Mesenchymal stem cell (in vitro differentiated cells and primary cell): Measurements from ENCODE around the gene ADAP1.

Source experiments
- DNase-seq: peaks from one replicate; pipeline ENCODE4 v3.0.0-alpha.2; 2013
- H2AFZ ChIP-seq: one replicate; pipeline ENCODE4 v1.6.1; 2013; ENCODE audit warnings: low read depth, mild to moderate bottlenecking, control low read depth, inconsistent platforms, low read length, moderate library complexity
- H2AK5ac ChIP-seq: 2 replicates; pipeline ENCODE4 v1.6.1; 2013; ENCODE audit warnings: low read length, moderate library complexity, mild to moderate bottlenecking, inconsistent platforms; ENCODE audit not compliant: severe bottlenecking
- H2BK120ac ChIP-seq: one replicate; pipeline ENCODE4 v1.6.1; 2013; ENCODE audit warnings: low read depth, mild to moderate bottlenecking, inconsistent platforms, low read length, moderate library complexity
- H2BK12ac ChIP-seq, 2 experiments: one replicate each; pipeline ENCODE4 v1.6.1; 2013; ENCODE audit warnings: inconsistent platforms in 2 of 2, low read length in 2 of 2, mild to moderate bottlenecking in 2 of 2, moderate library complexity in 2 of 2, control low read depth in 1 of 2
- H2BK15ac ChIP-seq: one replicate; pipeline ENCODE4 v1.6.1; 2013; ENCODE audit warnings: mild to moderate bottlenecking, low read depth, inconsistent platforms; ENCODE audit not compliant: poor library complexity, severe bottlenecking
- H2BK5ac ChIP-seq: 2 replicates; pipeline ENCODE4 v1.6.1; 2013; ENCODE audit warnings: low read depth, mild to moderate bottlenecking, low read length, control low read depth, inconsistent platforms; ENCODE audit not compliant: poor library complexity, severe bottlenecking
- H3K14ac ChIP-seq, 2 experiments: one replicate each; pipeline ENCODE4 v1.6.1; 2013; ENCODE audit warnings: inconsistent platforms in 2 of 2, low read length in 2 of 2, control low read depth in 1 of 2, mild to moderate bottlenecking in 1 of 2, moderate library complexity in 1 of 2
- H3K18ac ChIP-seq, 2 experiments: one replicate each; pipeline ENCODE4 v1.6.1; 2013; ENCODE audit warnings: inconsistent platforms in 2 of 2, low read length in 2 of 2, control low read depth in 1 of 2, low read depth in 1 of 2, mild to moderate bottlenecking in 1 of 2
- H3K23ac ChIP-seq, 2 experiments: one replicate each; pipeline ENCODE4 v1.6.1; 2013; ENCODE audit warnings: inconsistent platforms in 2 of 2, low read length in 2 of 2, mild to moderate bottlenecking in 2 of 2, moderate library complexity in 2 of 2, control low read depth in 1 of 2
- H3K27ac ChIP-seq: 2 replicates; pipeline ENCODE4 v1.5.1; 2013; ENCODE audit warnings: mild to moderate bottlenecking, moderate library complexity, low read length, control low read depth, inconsistent platforms; ENCODE audit not compliant: poor library complexity, severe bottlenecking
- H3K27me3 ChIP-seq, 2 experiments: 2 replicates each; pipeline versions ENCODE4 v1.6.1 to v1.7.0; 2013; ENCODE audit warnings: low read length in 2 of 2, mild to moderate bottlenecking in 2 of 2, moderate library complexity in 2 of 2, control low read depth in 1 of 2, inconsistent platforms in 1 of 2; ENCODE audit not compliant: control insufficient read depth in 1 of 2, insufficient read depth in 1 of 2
- H3K36me3 ChIP-seq, 2 experiments: 2 replicates each; pipeline versions ENCODE4 v1.6.1 to v1.7.0; 2013; ENCODE audit warnings: low read length in 2 of 2, control low read depth in 1 of 2, inconsistent platforms in 1 of 2, low read depth in 1 of 2, mild to moderate bottlenecking in 1 of 2; ENCODE audit not compliant: insufficient read depth in 2 of 2, control insufficient read depth in 1 of 2
- H3K4ac ChIP-seq, 2 experiments: one replicate each; pipeline ENCODE4 v1.6.1; 2013; ENCODE audit warnings: inconsistent platforms in 2 of 2, low read length in 2 of 2, mild to moderate bottlenecking in 2 of 2, moderate library complexity in 2 of 2, control low read depth in 1 of 2, low read depth in 1 of 2
- H3K4me1 ChIP-seq: 2 replicates; pipeline ENCODE4 v1.6.1; 2013; ENCODE audit warnings: low read depth, low read length, control low read depth; ENCODE audit not compliant: control insufficient read depth, insufficient read depth
- H3K4me2 ChIP-seq: 2 replicates; pipeline ENCODE4 v1.6.1; 2013; ENCODE audit warnings: low read length, mild to moderate bottlenecking, inconsistent platforms; ENCODE audit not compliant: poor library complexity, severe bottlenecking
- H3K4me3 ChIP-seq, 2 experiments: 2 replicates each; pipeline versions ENCODE4 v1.5.1 to v1.7.0; 2013; ENCODE audit warnings: low read length in 2 of 2, mild to moderate bottlenecking in 2 of 2, control low read depth in 1 of 2, low read depth in 1 of 2; ENCODE audit not compliant: insufficient read depth in 1 of 2
- H3K79me1 ChIP-seq: replicated peaks from 2 replicates; pipeline ENCODE4 v1.6.1; 2013; ENCODE audit warnings: mild to moderate bottlenecking, control low read depth, low read length, inconsistent platforms; ENCODE audit not compliant: poor library complexity, severe bottlenecking
- H3K9ac ChIP-seq: 2 replicates; pipeline ENCODE4 v1.7.0; 2013; ENCODE audit warnings: mild to moderate bottlenecking, low read length, moderate library complexity
- H3K9me3 ChIP-seq: 2 replicates; pipeline ENCODE4 v1.7.0; 2013; ENCODE audit warnings: mild to moderate bottlenecking, low read length; ENCODE audit not compliant: control insufficient read depth
- H4K8ac ChIP-seq: one replicate; pipeline ENCODE4 v1.6.1; 2013; ENCODE audit warnings: inconsistent platforms, mild to moderate bottlenecking, low read length, moderate library complexity
- H4K91ac ChIP-seq: one replicate; pipeline ENCODE4 v1.6.1; 2013; ENCODE audit warnings: mild to moderate bottlenecking, low read length, inconsistent platforms
- WGBS: methylation state at CpG from one replicate; pipeline ENCODE4 v1.1.7; 2013; ENCODE audit warnings: mixed read lengths; 5-methylcytosine and 5-hydroxymethylcytosine counted together

Gene ADAP1

DNA sequence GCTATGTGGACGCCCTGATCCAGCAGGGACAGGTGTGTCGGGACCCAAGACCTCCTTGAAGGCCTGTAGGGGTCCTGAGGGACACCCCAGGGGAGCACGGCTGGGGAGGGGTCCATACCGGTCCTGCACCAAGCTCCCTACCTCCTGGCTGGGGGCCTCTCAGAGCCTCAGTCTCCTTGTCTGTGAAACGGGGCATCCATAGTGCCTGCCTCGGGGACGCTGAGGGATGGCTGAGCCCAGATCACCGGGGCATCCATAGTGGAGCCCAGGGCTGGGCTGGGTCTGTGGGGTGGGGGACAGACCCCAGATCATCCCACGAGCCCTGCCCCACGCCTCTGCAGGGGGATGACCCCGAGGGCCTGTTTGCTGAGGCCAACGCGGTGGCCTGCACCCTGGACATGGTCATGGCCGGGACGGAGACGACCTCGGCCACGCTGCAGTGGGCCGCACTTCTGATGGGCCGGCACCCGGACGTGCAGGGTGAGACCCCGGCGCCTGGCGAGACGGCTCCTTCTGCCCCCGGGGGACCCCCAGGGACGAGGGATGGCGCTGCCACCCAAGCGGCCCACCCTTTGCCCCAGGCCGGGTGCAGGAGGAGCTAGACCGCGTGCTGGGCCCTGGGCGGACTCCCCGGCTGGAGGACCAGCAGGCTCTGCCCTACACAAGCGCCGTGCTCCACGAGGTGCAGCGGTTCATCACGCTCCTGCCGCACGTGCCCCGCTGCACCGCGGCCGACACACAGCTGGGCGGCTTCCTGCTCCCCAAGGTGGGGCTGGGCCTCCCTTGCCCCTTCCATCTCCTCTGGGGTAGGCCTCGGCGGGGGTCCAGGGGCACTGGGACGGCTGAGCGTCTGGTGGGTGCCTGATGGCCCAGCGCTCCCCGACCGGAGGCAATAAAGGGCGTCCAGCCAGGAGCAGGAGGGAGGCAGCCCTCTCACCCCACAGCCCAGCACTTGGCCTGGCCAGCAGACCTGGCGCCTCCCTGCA is 32.6 kb upstream of the ADAP1 start:
- no peak overlapping the region for H4K8ac ChIP-seq
- H2AK5ac ChIP-seq = peak overlapping the region; percentile 47
- H2BK15ac ChIP-seq = no peak overlapping the region
- no peak for DNase-seq
- no peaks in the 10 kb centered on the region for H3K79me1 ChIP-seq
- H3K4me3 ChIP-seq = no peak overlapping the region
- H3K27ac ChIP-seq = no peak overlapping the region
- no peak overlapping the region for H3K18ac ChIP-seq
- no peak overlapping the region for H3K23ac ChIP-seq
- H4K91ac ChIP-seq = no peak overlapping the region
- no peak overlapping the region for H3K4me2 ChIP-seq
- H2AFZ ChIP-seq = no peak overlapping the region
- H3K14ac ChIP-seq = no peak overlapping the region
- H2BK12ac ChIP-seq = no peak overlapping the region
- H2BK120ac ChIP-seq = no peak overlapping the region
- H3K4ac ChIP-seq = no peak overlapping the region
- H3K4me1 ChIP-seq = peaks cover 53% of the 10 kb centered on the region
- no peak overlapping the region for H2BK5ac ChIP-seq
- peaks cover 0 to 68% of the 10 kb centered on the region in 2 experiments for H3K27me3 ChIP-seq
- no peaks in the 10 kb centered on the region for H3K9me3 ChIP-seq
- no peak overlapping the region for H3K9ac ChIP-seq
- no peaks in the 10 kb centered on the region for H3K36me3 ChIP-seq
- 92% methylated on average over 56 of the region's 56 CpGs for WGBS

DNA sequence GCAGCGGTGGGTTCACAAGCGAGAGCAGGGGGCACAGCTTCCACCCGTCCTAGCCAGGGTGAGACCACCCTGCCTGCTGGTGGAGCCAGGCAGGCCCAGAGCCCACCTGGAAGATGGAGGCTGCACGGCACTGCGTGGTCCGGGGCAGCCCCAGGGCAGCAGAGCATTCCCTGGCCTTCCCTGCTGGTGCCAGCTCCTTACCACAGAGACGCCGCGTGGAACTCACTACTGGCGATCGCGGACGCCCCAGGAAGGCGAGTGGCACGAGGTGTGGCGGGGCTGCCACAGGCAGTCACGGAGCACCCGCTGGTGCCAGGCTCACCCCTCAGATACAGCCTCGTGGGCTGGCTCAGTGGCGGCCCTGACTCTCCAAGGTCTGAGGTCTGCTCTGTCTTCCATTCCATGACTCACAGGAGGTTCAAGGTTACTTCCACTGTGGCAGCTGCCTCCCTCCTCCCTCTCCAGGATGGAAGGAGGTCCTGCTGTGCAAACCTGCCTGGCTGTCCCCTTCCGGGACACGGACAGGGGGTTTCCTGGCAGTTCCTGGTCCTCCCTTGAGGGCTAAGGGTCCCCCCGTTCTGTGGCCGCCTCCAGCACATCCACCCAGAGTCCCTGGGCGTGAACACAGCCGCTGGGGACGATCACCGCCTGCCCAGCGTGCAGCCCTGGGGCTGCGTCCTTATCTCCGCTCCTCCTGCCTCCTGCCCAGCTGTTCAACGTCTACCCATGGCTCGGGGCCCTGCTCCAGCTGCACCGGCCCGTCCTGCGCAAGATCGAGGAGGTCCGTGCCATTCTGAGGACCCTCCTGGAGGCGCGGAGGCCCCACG is 31.6 kb upstream of the ADAP1 start:
- Histone ChIP-seq H3K14ac (no peak overlapping the region), H2BK12ac (no peak overlapping the region), H3K79me1 (no peaks in the 10 kb centered on the region), H2BK120ac (no peak overlapping the region), H2BK5ac (no peak overlapping the region), H3K4me3 (no peak overlapping the region), H3K9ac (no peak overlapping the region), H4K8ac (no peak overlapping the region), H2AK5ac (peak overlapping the region; percentile 1), H3K4me1 (peaks cover 53% of the 10 kb centered on the region), H3K4me2 (no peak overlapping the region), H2AFZ (no peak overlapping the region), H4K91ac (peak overlapping the region; percentile 84), H3K27me3 (peaks cover 0 to 66% of the 10 kb centered on the region in 2 experiments), H3K4ac (no peak overlapping the region), H2BK15ac (no peak overlapping the region), H3K9me3 (no peaks in the 10 kb centered on the region), H3K36me3 (no peaks in the 10 kb centered on the region), H3K27ac (no peak overlapping the region), H3K18ac (no peak overlapping the region), H3K23ac (no peak overlapping the region)
- DNase-seq = peak; percentile 56
- 83% methylated on average over 41 of the region's 41 CpGs for WGBS

DNA sequence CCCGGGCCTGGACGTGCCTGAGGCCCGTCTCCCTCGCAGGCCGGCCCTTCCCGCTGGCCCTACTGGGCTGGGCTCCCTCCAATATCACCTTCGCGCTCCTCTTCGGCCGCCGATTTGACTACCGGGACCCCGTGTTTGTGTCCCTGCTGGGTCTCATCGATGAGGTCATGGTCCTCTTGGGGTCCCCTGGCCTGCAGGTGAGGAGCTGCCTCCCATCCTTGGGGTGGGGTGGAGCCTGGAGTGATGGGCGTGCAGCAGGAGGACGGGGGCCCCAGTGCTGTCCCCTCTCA is 30.6 kb upstream of the ADAP1 start:
- Histone ChIP-seq H3K9me3 (no peaks in the 10 kb centered on the region), H3K4me2 (no peak overlapping the region), H3K36me3 (no peaks in the 10 kb centered on the region), H2BK15ac (no peak overlapping the region), H2BK120ac (no peak overlapping the region), H2AK5ac (no peak overlapping the region), H2AFZ (no peak overlapping the region), H3K27me3 (peaks cover 0 to 61% of the 10 kb centered on the region in 2 experiments), H4K91ac (peak overlapping the region; percentile 53), H3K18ac (no peak overlapping the region), H2BK12ac (no peak overlapping the region), H3K4me1 (peaks cover 56% of the 10 kb centered on the region), H2BK5ac (no peak overlapping the region), H3K4me3 (no peak overlapping the region), H3K27ac (no peak overlapping the region), H3K4ac (no peak overlapping the region), H4K8ac (no peak overlapping the region), H3K79me1 (no peaks in the 10 kb centered on the region), H3K14ac (no peak overlapping the region), H3K23ac (no peak overlapping the region), H3K9ac (no peak overlapping the region)
- DNase-seq = no peak
- WGBS = 90% methylated on average over 16 of the region's 16 CpGs
